Testis (tissue), 2 donors: ENCODE data around the gene FXYD5.

Source experiments
- POLR2A ChIP-seq: fragments of 450-650 bp; IDR thresholded peaks from one replicate; pipeline ENCODE4 v1.6.1; 2017; ENCODE audit warnings: antibody characterized with exemption, mild to moderate bottlenecking, moderate library complexity
- TF ChIP-seq, protein P1 (sequence below), 3 experiments: fragments of 450-650 bp in 2 of 3; fragments of 200-600 bp in 1 of 3; sonication (generic) in 1 of 3; IDR thresholded peaks; one replicate each; pipeline ENCODE4 v1.5.1; 2016 to 2019; ENCODE audit warnings: antibody characterized with exemption in 3 of 3, mild to moderate bottlenecking in 2 of 3, moderate library complexity in 1 of 3

DNA sequence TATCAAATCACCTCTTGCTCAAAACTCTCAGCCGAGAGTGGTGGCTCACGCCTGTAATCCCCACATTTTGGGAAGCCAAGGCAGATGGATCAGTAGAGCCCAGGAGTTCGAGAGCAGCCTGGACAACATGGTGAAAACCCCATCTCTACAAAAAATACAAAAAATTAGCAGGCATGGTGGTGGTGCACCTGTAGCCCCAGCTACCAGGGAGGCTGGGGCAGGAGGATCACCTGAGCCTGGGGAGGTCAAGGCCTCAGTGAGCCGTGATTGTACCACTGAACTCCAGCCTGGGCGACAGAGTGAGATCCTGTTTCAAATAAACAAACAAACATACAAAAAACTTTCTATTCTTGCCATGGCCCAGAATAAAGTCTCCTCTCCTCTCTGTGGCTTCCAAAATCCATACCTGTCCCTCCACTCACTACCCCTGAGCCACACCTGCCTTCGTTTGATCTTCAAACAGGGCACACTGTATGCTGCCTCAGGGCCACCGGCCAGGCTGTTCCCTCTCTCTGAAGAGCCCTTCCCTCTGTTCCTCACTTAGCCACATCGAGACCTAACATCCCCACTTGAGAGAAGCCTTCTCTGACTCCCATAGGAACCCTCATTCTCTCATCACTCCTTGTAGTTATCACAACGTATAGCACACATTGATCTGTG, 26.0 kb upstream of the FXYD5 start:
- TF ChIP-seq, protein P1, sequence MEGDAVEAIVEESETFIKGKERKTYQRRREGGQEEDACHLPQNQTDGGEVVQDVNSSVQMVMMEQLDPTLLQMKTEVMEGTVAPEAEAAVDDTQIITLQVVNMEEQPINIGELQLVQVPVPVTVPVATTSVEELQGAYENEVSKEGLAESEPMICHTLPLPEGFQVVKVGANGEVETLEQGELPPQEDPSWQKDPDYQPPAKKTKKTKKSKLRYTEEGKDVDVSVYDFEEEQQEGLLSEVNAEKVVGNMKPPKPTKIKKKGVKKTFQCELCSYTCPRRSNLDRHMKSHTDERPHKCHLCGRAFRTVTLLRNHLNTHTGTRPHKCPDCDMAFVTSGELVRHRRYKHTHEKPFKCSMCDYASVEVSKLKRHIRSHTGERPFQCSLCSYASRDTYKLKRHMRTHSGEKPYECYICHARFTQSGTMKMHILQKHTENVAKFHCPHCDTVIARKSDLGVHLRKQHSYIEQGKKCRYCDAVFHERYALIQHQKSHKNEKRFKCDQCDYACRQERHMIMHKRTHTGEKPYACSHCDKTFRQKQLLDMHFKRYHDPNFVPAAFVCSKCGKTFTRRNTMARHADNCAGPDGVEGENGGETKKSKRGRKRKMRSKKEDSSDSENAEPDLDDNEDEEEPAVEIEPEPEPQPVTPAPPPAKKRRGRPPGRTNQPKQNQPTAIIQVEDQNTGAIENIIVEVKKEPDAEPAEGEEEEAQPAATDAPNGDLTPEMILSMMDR (IDR thresholded peaks at IDR 0.05), result no peak
- TF ChIP-seq POLR2A, result no peak
